Fibroblast of skin of abdomen (primary cell): ENCODE measurements around the gene KRTAP4-7. TPM values are rescaled to one million over a fixed set of nuclear protein-coding genes. Genes with fewer than 3 reads are reported as not detected.
"Not testable (repeated sequence)": the region's sequence is repeated elsewhere in the genome, so short reads cannot be mapped to it uniquely, and the experiment has no call there.

Experiments used
- DNase-seq: peaks from one replicate; pipeline ENCODE4 v3.0.0-alpha.2; 2013
- polyA plus RNA-seq, 2 experiments: library from polyadenylated mRNA; unstranded; fragments of 120-200 nt; gene quantifications; one replicate each; pipeline ENCODE4 v1.2.1, GENCODE V29; 2013; ENCODE audit not compliant: insufficient read length in 2 of 2

Gene KRTAP4-7
- polyA plus RNA-seq (2013, experiment 1 of 2; ENCODE audit: insufficient read length): not detected
- not detected for polyA plus RNA-seq (2013, experiment 2 of 2; ENCODE audit: insufficient read length)

DNA sequence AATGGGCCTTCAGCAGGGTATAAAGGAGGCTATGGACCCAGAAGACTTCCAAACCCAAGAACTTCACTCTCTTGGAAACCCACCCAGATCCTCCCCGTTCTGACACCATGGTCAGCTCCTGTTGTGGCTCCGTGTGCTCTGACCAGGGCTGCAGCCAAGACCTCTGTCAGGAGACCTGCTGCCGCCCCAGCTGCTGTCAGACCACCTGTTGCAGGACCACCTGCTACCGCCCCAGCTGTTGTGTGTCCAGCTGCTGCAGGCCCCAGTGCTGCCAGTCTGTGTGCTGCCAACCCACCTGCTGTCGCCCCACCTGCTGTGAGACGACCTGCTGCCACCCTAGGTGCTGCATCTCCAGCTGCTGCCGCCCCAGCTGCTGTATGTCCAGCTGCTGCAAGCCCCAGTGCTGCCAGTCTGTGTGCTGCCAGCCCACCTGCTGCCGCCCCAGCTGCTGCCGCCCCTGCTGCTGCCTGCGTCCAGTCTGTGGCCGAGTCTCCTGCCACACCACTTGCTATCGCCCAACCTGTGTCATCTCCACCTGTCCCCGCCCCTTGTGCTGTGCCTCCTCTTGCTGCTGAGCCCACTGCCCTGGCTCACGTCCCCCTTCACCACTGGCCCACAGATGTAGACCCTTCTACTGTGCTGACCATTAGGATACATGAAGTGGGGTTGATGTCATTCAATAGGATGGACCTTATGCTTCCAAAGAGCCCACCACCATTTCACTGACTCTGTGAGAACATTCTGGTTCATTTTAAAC is at the start of gene KRTAP4-7:
KRTAP4-7 (plus strand) TSS at position 51 of the 757 bp plus-strand sequence; CDS start at position 108, 57 bp downstream.
- not testable (repeated sequence) for DNase-seq

DNA sequence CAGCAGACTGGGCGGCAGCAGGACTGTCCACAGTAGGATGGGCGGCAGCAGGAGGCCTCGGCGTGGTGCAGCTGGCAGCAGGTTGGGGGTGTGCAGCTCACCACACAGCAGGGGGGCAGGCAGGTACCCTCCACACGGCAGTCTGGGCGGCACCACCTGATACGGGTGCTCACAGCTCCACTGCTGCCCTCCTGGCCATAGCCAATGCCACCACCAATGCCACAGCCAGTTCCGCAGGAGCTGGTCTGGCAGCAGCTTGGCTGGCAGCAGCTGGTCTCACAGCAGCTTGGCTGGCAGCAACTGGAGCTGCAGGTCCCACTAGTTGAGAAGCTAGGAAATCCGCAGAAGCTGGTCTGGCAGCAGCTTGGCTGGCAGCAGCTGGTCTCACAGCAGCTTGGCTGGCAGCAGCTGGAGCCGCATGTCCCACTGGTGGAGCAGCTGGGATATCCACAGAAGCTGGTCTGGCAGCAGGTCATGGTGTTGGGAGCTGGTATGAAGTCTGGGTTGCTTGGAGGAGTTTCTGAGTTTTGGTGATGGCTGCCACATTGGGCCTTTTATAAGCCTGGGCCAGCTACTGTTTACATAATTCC is 49.5 kb upstream of the KRTAP4-7 start, which contains the start of gene KRTAP1-3:
KRTAP1-3 (minus strand) TSS at position 529 of the 590 bp plus-strand sequence; CDS start at position 476, 53 bp downstream.
- not testable (repeated sequence) for DNase-seq

DNA sequence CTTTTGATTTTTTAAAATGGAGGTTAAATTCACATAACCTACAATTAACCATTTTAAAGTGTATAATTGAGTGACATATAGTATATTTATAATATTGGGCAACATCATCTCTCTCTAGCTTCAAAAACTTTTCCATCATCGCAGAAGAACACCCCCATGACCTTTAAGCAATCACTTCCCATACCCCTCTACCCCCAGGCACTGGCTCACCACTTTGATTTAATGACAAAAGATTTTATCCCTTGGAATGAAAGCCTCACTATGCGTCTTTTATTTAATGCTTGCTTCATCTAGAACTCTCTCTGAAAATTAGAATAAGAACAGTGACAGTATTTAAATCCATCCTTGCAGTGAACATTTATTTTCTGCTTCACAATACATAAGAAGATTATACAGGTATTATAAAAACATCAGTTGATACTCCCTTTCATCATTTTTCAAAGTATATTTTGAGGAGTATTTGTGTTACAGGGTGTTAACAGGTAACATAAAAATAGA is 46.0 kb upstream of the KRTAP4-7 start:
- no peak for DNase-seq

DNA sequence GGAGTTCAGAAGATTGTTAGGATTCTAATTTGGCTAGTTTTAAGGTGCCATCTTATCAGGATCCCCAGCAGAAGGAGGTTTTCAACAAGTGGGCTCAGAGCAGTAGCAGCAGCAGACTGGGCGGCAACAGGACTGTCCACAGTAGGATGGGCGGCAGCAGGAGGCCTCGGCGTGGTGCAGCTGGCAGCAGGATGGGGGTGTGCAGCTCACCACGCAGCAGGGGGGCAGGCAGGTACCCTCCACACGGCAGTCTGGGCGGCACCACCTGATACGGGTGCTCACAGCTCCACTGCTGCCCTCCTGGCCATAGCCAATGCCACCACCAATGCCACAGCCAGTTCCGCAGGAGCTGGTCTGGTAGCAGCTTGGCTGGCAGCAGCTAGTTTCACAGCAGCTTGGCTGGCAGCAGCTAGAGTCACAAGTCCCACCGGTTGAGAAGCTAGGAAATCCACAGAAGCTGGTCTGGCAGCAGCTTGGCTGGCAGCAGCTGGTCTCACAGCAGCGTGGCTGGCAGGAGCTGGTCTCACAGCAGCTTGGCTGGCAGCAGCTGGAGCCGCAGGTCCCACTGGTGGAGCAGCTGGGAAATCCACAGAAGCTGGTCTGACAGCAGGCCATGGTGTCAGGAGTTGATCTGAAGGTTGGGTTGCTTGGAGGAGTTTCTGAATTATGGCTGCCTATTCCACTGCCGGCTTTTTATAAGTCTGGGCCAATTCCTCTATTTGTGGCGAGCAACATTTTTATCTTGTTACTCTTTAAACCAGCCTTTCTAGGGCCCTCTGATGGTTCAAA is 43.0 kb upstream of the KRTAP4-7 start, which contains the start of gene KRTAP1-1:
KRTAP1-1 (minus strand) TSS at position 668 of the 789 bp plus-strand sequence; CDS start at position 615, 53 bp downstream.
- DNase-seq: not testable (repeated sequence)

DNA sequence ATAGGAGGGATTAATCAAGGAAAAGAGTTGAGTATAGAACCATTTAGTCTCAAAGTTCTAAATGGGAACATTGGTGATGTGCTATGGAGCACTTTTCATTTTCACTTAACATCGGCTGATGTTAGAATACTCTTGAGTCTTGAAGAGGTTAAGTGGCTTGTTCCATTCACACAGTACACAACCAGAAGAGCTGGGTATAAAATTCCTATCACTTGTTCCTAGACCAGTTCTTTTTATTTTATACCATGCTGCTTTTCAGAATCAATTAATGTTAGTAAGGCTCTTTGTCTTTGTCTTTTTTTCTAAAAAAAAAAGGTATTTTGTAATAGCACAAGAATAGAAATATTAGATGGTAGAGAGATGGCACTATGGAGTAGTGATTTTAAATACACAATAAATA is 41.0 kb upstream of the KRTAP4-7 start:
- no peak for DNase-seq

DNA sequence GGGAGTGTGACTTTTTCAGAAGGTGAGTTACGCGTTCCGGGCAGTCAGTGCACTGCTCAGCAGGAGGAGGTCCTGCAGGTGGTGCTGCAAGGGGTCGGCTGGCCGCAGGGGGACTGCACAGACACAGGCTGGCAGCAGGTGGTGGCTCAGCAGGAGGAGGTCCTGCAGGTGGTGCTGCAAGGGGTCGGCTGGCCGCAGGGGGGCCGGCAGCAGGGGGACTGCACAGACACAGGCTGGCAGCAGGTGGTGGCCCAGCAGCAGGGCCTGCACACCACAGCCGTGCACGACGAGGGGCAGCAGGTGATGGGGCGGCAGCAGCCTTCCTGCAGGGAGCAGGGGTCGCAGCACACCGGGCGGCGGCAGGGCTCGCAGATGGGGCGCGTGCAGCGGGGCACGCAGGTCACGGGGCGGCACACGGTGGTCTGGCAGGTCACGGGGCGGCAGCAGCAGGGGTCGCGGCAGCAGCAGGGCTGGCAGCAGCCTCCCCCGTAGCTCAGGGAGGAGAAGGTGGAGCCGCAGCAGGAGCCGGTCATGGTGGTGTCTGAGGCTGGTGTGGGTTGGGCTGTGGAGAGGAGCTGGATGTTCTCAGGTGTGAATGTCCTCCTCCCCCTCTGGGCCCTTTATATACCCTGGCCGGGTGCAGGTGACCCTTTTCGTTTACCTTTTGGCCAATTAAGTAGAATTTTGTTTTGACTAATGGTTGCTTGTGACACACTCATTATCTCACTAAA is 37.0 kb upstream of the KRTAP4-7 start, which contains the start of gene KRTAP2-1:
KRTAP2-1 (minus strand) TSS at position 582 of the 731 bp plus-strand sequence; CDS start at position 533, 49 bp downstream.
- not testable (repeated sequence) for DNase-seq

DNA sequence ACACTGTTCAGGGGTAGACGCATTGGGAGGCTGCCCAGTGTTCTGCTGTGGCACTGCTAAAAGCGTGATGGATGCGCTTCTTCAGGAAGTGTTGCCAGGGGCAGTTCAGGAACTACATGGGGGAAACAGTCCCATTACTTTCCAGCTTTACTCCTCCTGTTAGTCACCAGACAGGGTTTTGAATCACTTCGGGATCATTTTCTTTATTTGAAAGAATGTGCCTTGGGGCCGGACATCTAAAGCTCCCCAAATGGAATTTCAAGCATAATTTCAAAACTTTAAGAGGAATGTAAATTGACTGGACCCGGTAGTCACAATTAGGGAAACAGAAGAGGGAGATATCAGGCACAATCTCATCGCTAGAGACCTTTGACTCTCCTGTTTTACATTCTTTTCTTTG is 35.5 kb upstream of the KRTAP4-7 start:
- peak; percentile 69 for DNase-seq

DNA sequence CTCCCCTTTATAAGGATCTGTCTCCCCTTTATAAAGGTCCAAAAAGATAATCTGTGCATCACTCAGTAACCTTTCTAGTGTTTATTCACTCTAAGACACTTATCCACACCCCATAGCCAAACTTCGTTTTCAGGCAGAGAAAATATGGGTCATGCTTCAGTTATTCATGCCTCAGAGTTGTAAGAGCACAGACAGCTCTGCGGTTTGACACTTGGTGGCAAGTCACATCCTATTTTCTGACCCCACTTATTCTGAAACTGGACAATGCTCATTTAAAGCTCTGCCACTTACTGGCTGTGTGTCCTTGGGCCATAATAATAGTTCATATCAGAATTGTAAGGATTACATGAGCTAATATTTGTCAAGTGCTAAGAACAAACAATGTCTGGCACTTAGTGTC is 34.8 kb upstream of the KRTAP4-7 start:
- DNase-seq: peak; percentile 54

DNA sequence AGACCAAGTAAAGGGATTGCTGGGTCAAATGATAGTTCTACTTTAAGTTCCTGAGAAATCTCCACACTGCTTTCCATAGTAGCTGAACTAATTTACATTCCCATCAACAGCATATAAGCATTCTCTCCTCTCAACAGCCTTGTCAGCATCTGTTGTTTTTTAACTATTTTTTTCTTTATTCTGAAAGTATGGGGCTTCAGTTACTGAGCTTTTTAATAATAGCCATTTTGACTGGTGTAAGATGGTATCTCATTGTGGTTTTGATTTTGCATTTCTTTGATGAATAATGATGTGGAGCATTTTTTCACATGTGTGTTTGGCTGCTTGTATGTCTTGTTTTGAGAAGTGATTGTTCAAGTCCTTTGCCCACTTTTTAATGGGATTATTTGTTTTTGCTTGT is 31.4 kb upstream of the KRTAP4-7 start:
- peak; percentile 74 for DNase-seq

DNA sequence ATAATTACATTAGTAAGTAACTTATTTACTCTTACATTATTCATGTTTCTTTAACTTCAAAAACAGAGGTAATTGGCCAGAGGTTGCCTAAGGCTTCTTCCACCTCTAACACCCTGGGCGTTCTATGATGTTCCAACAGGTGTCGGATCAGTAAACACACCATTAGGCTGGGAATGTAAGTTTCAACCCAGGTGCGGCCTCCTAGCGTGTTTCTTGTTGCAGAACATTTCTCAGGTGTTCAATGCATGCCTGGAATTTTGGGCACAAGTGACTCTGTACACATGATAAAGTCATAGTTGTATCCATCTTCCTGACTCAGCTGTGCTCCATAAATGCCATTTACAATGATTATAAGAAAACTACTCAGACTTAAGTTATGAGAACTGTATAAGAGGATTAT is 29.9 kb upstream of the KRTAP4-7 start:
- no peak for DNase-seq

DNA sequence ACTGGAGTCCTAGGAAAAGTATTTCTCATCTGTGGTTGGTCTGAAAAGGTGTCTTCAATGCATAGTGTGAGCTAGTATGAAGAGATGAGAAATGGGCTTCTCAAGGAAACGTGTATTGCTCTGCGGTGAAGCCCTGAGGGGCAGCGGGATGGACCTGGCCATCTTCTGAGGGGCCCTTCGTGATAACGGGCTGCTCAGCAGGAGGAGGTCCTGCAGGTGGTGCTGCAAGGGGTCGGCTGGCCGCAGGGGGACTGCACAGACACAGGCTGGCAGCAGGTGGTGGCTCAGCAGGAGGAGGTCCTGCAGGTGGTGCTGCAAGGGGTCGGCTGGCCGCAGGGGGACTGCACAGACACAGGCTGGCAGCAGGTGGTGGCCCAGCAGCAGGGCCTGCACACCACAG is 29.4 kb upstream of the KRTAP4-7 start:
- not testable (repeated sequence) for DNase-seq

DNA sequence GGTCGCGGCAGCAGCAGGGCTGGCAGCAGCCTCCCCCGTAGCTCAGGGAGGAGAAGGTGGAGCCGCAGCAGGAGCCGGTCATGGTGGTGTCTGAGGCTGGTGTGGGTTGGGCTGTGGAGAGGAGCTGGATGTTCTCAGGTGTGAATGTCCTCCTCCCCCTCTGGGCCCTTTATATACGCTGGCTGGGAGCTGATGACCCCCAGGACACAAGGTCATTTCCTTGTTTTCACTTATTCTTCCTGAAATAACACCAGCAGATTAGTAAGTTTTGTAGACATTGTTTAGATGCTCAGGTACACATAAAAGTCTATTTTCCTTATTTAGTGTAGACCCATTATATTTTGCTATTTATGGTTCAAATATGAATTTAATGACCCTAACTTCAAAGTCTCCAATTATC is 28.8 kb upstream of the KRTAP4-7 start, which contains the start of gene KRTAP2-2:
KRTAP2-2 (minus strand) TSS at position 101 of the 400 bp plus-strand sequence; CDS start at position 82, 19 bp downstream.
- not testable (repeated sequence) for DNase-seq

DNA sequence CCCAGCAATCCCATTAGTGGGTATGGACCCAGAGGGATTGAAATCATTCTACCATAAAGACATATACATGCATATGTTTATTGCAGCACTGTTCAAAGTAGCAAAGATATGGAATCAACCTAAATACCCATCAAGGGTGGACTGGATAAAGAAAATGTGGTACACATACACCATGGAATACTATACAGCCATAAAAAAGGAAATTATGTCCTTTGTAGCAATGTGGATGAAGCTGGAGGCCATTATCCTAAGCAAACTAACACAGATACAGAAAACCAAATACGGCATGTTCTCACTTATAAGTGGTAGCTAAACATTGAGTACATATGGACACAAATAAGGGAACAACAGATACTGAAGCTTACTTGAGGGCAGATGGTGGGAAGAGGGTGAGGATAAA is 26.4 kb upstream of the KRTAP4-7 start:
- DNase-seq: no peak

DNA sequence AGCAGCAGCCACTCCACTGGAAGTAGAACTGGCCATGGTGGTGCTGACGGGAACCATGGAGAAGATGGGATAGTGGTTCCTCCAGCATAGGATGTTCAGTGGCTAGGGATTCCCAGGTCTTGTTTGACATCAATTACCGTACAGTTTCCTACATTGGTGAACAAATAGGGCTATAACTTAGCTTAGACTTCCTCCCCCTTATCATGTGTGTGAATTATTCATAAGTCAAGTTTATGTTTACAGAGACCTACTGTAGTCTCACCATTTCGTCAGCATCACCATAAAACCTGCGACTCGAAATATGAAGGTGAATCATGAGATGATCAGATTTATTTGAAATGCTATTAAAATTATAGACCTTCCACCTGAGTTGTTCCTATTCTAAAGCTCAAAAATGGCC is 25.2 kb upstream of the KRTAP4-7 start:
- DNase-seq: no peak

DNA sequence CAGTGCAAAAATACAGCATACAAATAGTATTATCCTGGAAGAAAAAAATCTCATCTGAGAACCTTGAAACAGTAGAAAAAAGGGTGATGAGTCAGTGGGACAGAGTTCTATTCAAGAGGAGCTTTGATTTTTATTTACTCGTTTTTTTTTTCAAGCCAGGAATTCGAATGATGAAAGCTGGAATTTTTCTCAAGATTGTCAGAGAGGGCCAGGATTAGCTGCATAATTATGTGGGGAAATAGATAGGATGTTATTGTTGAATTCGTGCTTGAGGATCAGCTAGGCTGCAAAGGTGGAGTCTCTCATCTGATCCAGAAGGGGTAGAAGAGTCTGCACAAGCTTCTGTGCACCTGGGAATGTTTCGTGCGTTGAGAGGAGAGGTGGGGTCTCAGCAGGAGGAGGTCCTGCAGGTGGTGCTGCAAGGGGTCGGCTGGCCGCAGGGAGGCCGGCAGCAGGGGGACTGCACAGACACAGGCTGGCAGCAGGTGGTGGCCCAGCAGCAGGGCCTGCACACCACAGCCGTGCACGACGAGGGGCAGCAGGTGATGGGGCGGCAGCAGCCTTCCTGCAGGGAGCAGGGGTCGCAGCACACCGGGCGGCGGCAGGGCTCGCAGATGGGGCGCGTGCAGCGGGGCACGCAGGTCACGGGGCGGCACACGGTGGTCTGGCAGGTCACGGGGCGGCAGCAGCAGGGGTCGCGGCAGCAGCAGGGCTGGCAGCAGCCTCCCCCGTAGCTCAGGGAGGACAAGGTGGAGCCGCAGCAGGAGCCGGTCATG is 24.5 kb upstream of the KRTAP4-7 start:
- peak; percentile 94 for DNase-seq

DNA sequence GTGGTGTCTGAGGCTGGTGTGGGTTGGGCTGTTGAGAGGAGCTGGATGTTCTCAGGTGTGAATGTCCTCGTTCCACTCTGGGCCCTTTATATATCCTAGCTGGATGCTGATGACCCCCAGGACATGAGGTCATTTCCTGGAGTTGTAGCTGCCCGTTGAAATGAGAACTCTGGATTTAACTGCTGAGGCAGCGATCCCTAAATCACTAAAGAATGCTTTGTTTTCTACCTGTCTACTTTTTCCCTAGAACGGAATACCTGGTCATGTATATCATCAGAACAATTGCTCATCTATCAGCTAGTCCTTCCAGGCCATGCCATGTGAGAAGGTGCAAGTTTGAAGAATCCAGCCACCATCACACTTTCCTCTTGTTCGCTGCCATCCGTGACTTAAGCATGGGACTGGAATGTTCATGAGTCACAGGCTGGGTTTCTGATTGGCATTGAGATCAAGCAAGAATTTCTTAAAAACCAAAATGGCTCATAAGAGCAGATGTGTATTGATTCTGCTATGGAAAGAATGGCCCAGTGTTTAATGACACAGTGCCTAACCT is 23.8 kb upstream of the KRTAP4-7 start, which contains the start of gene KRTAP2-3:
KRTAP2-3 (minus strand) TSS at position 63 of the 553 bp plus-strand sequence. CDS start 64 bp downstream, outside the sequence.
- DNase-seq: peak; percentile 97

DNA sequence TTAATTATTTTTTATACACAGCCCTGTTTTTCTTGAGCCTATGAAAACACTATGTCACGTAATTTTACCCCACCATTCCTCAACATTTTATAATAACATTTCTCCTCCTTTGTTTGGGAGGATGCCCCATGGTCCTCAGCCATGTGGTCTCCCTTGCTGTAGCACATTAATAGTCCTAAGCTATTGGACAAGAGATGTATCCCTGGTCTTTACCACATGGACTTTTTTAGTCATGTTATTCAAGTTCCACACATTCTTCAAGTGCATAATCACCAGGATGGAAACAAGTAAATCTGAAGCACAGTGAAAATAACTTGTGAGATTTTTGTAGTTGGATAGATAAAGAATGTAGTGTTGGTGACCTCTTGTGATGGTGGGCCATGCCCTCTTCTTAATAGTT is 22.0 kb upstream of the KRTAP4-7 start:
- peak; percentile 98 for DNase-seq

DNA sequence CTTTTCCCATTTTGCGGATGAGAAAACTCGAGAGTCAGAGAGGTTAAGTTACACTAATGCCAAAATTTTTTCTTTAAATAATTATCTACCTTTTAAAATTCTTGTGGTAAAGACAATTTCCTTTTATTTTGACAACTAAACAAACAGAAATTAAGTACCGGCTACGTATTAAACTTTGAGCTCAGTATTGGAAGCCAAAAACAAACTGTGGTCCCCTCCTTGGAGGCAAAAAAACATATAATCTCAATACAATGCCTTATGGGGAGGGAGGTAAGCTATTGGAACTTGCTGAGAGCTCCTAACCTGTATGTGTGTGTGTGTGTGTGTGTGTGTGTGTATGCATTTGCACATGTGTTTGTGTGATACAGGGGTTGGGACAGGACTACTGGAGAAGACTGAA is 20.5 kb upstream of the KRTAP4-7 start:
- no peak for DNase-seq

DNA sequence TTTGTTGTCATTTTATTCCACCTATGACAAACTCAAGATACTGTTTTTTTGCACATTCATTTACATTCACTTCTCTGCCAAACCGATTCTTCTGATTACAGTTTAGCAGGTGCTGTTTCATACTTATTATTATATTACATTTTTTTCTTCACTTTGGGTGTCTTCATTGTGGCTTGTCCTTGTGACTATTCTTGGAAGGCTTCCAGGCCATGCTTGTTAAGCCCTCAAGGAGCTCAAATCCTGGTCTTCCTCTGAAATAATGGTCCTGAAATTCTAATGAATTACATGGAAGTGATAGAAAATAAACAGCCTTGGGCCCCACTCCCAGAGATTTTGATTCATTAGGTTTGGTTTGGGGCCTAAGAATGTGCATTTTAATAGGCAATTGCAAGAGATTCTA is 19.6 kb upstream of the KRTAP4-7 start:
- DNase-seq: no peak

DNA sequence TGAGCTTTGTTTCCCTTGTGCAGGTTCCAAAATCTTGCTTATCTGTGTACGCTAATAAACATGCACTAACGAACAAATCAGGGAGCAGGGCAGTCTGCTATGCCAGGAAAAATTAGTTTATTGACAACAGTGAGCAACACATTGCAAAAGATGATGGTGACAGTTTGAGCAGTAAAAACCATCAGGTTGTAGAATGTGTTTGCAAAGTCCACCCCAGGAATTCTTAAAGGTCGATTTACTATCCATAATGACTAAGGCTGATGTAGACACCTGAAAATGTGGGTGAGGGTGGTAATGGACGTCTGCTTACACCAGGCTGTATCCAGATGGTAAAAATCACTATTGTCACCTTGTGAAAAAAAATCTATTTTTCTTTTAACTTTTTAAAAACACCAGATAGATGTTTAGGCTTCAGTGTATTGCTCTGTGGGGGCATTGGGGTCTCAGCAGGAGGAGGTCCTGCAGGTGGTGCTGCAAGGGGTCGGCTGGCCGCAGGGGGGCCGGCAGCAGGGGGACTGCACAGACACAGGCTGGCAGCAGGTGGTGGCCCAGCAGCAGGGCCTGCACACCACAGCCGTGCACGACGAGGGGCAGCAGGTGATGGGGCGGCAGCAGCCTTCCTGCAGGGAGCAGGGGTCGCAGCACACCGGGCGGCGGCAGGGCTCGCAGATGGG is 18.8 kb upstream of the KRTAP4-7 start:
- not testable (repeated sequence) for DNase-seq
